GM23248 (cell line): Measurements from ENCODE around the gene CD59. TPM values are rescaled to one million over a fixed set of nuclear protein-coding genes. Genes with fewer than 3 reads are reported as not detected.
"Not testable (repeated sequence)": the region's sequence is repeated elsewhere in the genome, so short reads cannot be mapped to it uniquely, and the experiment has no call there.

Source experiments
- DNase-seq: peaks from one replicate; pipeline ENCODE4 v3.0.0-alpha.2; 2015
- H2AFZ ChIP-seq: fragments of 200-600 bp; sonication (generic); 2 replicates; pipeline ENCODE4 v1.6.1; 2016; ENCODE audit warnings: antibody characterized with exemption
- H3F3A ChIP-seq: fragments of 200-600 bp; sonication (generic); 2 replicates; pipeline ENCODE4 v1.6.1; 2016; ENCODE audit warnings: mild to moderate bottlenecking, antibody characterized with exemption, mixed run types; ENCODE audit not compliant: insufficient read depth
- H3K27ac ChIP-seq: fragments of 200-600 bp; sonication (generic); 2 replicates; pipeline ENCODE4 v1.5.1; 2016; ENCODE audit warnings: mild to moderate bottlenecking
- H3K27me3 ChIP-seq: fragments of 200-600 bp; sonication (generic); replicated peaks from 2 replicates; pipeline ENCODE4 v1.6.1; 2016; ENCODE audit warnings: mild to moderate bottlenecking; ENCODE audit not compliant: insufficient read depth
- H3K36me3 ChIP-seq: fragments of 200-600 bp; sonication (generic); 2 replicates; pipeline ENCODE4 v1.6.1; 2016; ENCODE audit warnings: low read depth, mild to moderate bottlenecking
- H3K4me1 ChIP-seq: fragments of 200-600 bp; sonication (generic); 2 replicates; pipeline ENCODE4 v1.6.1; 2016; ENCODE audit warnings: mild to moderate bottlenecking; ENCODE audit not compliant: insufficient read depth
- H3K4me2 ChIP-seq: fragments of 200-600 bp; sonication (generic); one replicate; pipeline ENCODE4 v1.6.1; 2016; ENCODE audit warnings: mild to moderate bottlenecking; ENCODE audit not compliant: unreplicated experiment
- H3K4me3 ChIP-seq: fragments of 200-600 bp; sonication (generic); 2 replicates; pipeline ENCODE4 v1.5.1; 2016; ENCODE audit warnings: mild to moderate bottlenecking
- H3K79me2 ChIP-seq: fragments of 200-600 bp; sonication (generic); 2 replicates; pipeline ENCODE4 v1.6.1; 2016; ENCODE audit warnings: mild to moderate bottlenecking; ENCODE audit not compliant: insufficient read depth
- H3K9ac ChIP-seq: fragments of 200-600 bp; sonication (generic); 2 replicates; pipeline ENCODE4 v1.6.1; 2016; ENCODE audit warnings: mild to moderate bottlenecking
- H3K9me2 ChIP-seq: fragments of 200-600 bp; sonication (generic); 2 replicates; pipeline ENCODE4 v1.6.1; 2016; ENCODE audit warnings: mixed run types, mild to moderate bottlenecking, moderate library complexity; ENCODE audit not compliant: insufficient read depth
- H3K9me3 ChIP-seq: fragments of 200-600 bp; sonication (generic); one replicate; pipeline ENCODE4 v1.6.1; 2017; ENCODE audit warnings: low read depth
- H4K20me1 ChIP-seq: fragments of 200-600 bp; sonication (generic); 2 replicates; pipeline ENCODE4 v1.6.0; 2016; ENCODE audit not compliant: insufficient read depth
- EZH2 ChIP-seq: fragments of 200-600 bp; sonication (generic); IDR thresholded peaks from 2 replicates; pipeline ENCODE4 v1.6.1; 2018; ENCODE audit warnings: antibody characterized with exemption, mild to moderate bottlenecking; ENCODE audit not compliant: insufficient read depth, poor library complexity, severe bottlenecking
- EZH2phosphoT487 ChIP-seq: fragments of 200-600 bp; sonication (generic); IDR thresholded peaks from 2 replicates; pipeline ENCODE4 v1.6.1; 2018; ENCODE audit warnings: antibody characterized with exemption, moderate library complexity, mild to moderate bottlenecking, low read depth; ENCODE audit not compliant: insufficient read depth
- WGBS, 2 experiments: methylation state at CpG; one replicate each; pipeline ENCODE4 v1.1.6; 2015 to 2017; ENCODE audit warnings: low lambda C conversion rate in 2 of 2, low coverage in 1 of 2; ENCODE audit errors: missing lambda C conversion rate in 2 of 2; 5-methylcytosine and 5-hydroxymethylcytosine counted together
- in situ Hi-C: fragments of 300-500 bp; cut with MboI; formaldehyde crosslinking; loops from 2 replicates; pipeline ENCODE4 v1.15.0; 2020
- polyA plus RNA-seq: library from polyadenylated mRNA; unstranded; fragments of >200 nt; fragmentation: Nextera tagmentation; extraction: Ambion mirVana; gene quantifications from 2 replicates; pipeline ENCODE4 v1.2.1, GENCODE V29; 2016
- total RNA-seq: library from RNA; depleted of rRNA; stranded (reverse); fragments of >200 nt; shearing (Covaris generic); gene quantifications from 2 replicates; pipeline ENCODE4 v1.2.3, GENCODE V29; 2014

Gene CD59
- total and polyA plus RNA-seq, 2 experiments from 2014 or later: 1,314 to 2,015 TPM

DNA sequence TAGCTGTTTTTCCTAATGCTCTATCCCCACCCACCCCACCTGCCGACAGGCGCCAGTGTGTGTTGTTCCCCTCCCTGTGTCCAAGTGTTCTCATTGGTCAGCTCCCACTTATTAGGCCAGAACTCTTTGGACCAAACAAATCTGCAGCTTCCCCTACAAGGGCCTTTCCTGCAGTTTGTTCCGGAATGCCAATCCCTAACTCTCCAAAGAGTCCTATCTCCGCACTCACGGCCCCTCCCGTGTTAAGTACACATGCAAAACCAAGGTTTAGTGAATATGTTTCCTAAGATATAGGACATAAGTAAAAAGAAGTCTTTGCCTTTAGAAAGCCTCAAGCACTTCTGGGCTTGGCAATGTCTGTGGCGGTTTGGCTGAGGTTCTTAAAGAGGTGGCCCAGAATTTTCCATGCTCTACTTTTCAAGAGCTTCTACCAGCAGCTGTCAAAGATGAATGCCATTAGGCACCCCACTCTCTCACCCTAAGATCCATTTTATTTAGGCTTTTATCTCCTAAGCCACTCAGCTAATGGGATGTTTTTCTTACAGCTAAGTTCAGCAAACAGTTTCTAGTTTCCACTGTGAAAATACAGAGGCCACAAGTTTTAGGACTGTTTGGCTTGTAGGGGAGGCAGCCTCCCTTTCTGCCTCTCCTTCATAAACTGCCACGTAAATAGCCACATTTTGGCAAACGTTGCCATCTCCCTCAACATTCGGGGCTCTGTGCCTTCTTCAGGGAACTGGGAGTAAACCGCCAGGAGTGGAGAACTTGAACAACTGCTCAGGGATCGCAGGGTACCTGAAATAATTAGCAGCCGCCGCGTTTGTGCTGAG, 1.6 kb downstream of the CD59 start:
- DNase-seq: peak; percentile 64
- Histone ChIP-seq H3K9ac (peak overlapping the region; percentile 99), H3K27ac (peak overlapping the region; percentile 95), H2AFZ (no peak overlapping the region), H3K9me2 (no peaks in the 10 kb centered on the region), H4K20me1 (peaks cover 11% of the 10 kb centered on the region; the same call in 1 of the 2 replicates), H3K4me1 (peaks cover 62% of the 10 kb centered on the region), H3K9me3 (no peaks in the 10 kb centered on the region), H3K4me3 (peak overlapping the region; percentile 84), H3F3A (peaks cover 60% of the 10 kb centered on the region), H3K4me2 (peak overlapping the region; percentile 78), H3K27me3 (no peaks in the 10 kb centered on the region), H3K79me2 (peaks cover 66% of the 10 kb centered on the region), H3K36me3 (peaks cover 23% of the 10 kb centered on the region)
- in situ Hi-C loops: no loop called here
- no peak for TF ChIP-seq EZH2
- TF ChIP-seq EZH2phosphoT487: no peak
- WGBS, 2 experiments: 1 to 2% methylated on average over 15 of the region's 15 CpGs

DNA sequence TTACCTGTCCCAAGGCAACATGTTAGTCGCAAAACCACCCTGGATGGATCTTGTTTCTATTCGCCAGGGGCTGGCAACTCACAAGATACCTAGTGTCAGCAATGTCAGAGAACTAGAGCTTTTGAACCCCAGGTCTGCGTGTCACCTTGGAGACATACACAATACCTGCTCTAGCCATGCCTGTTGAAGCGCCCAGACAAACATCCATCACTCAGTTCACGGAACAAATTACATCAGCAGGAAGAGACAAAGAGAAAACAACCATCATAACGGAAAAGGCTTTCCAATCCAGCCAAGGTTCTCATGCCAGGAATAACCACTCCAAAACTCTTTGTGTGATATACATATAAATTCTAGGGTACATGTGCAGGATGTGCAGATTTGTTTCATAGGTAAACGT, 2.2 kb downstream of the CD59 start:
- Histone ChIP-seq H4K20me1 (peaks cover 11% of the 10 kb centered on the region), H3K9me2 (no peaks in the 10 kb centered on the region), H3F3A (peaks cover 67% of the 10 kb centered on the region), H3K36me3 (peaks cover 25% of the 10 kb centered on the region), H3K4me2 (peak overlapping the region; percentile 78), H3K4me1 (peaks cover 68% of the 10 kb centered on the region), H3K4me3 (peak overlapping the region; percentile 84), H3K9me3 (no peaks in the 10 kb centered on the region), H3K79me2 (peaks cover 72% of the 10 kb centered on the region), H2AFZ (no peak overlapping the region), H3K9ac (peak overlapping the region; percentile 99), H3K27me3 (no peaks in the 10 kb centered on the region), H3K27ac (peak overlapping the region; percentile 95)
- in situ Hi-C loops: no loop called here
- WGBS, 2 experiments: 8 to 21% methylated on average over 7 of the region's 7 CpGs
- peak; percentile 39 for DNase-seq
- TF ChIP-seq EZH2 (no peak), EZH2phosphoT487 (no peak)

DNA sequence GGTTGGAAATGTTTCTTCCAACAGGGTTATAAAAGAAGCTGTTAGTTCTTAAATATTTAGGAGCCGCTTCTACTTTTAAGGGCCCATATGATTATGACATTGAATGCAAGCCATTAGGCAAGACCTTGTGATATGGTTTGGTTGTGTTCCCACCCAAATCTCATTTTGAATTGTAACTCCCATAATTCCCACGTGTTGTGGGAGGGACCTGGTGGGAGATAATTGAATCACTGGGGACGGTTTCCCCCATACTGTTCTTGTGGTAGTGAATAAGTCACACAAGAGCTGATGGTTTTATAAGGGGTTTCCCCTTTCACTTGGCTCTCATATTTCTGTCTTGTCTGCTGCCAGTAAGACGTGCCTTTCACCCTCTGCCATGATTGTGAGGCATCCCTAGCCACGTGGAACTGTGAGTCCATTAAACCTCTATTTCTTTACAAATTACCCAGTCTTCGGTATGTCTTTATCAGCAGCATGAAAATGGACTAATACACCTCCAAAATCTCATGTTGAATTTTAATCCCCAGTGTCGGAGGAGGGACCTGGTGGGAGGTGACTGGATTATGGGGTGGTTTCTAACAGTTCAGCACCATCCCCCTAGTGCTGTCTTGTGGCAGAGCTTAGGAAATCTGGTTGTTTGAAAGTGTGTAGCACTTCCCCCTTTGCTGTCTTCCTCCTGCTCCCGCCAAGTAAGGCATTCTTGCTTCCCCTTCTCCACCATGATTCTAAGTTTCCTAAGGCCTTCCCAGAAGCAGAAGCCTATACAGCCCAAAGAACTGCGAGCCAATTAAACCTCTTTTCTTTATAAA, 4.3 kb downstream of the CD59 start:
- peak overlapping the region; percentile 78 for H3K4me2 ChIP-seq
- no peaks in the 10 kb centered on the region for H3K27me3 ChIP-seq
- DNase-seq: peak; percentile 30
- H3K9ac ChIP-seq: peak overlapping the region; percentile 99
- no peak overlapping the region for H2AFZ ChIP-seq
- H4K20me1 ChIP-seq: peaks cover 11% of the 10 kb centered on the region
- TF ChIP-seq EZH2: no peak
- TF ChIP-seq EZH2phosphoT487: no peak
- H3K4me1 ChIP-seq: peaks cover 56% of the 10 kb centered on the region
- peak overlapping the region; percentile 95 for H3K27ac ChIP-seq
- in situ Hi-C loops: no loop called here
- peak overlapping the region; percentile 84 for H3K4me3 ChIP-seq
- peaks cover 93% of the 10 kb centered on the region for H3K79me2 ChIP-seq
- no peaks in the 10 kb centered on the region for H3K9me2 ChIP-seq
- WGBS, 2 experiments: 74% methylated on average over 9 of the region's 9 CpGs
- H3K36me3 ChIP-seq: peaks cover 25% of the 10 kb centered on the region
- peaks cover 57% of the 10 kb centered on the region for H3F3A ChIP-seq
- no peaks in the 10 kb centered on the region for H3K9me3 ChIP-seq

DNA sequence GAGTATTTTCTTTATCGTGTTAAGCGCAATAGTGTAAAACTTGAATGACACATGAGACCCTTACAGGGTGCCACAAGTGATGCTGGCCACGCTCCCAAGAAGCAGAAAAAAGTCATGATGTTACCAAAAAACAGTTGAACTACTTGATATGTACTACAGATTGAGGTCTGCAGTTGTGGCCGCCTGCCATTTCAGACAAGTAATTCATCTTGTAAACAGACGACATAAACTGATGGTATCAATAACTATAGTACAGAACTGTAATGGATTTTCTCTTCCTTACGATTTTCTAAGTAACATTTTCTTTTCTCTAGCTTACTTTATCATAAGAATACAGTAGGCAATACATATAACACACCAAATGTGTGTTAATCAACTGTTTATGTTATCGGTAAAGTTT, 5.5 kb downstream of the CD59 start:
- Histone ChIP-seq H3K36me3 (peaks cover 26% of the 10 kb centered on the region), H3K9me3 (no peaks in the 10 kb centered on the region), H3K27ac (peak overlapping the region; percentile 25; the same call in 1 of the 2 replicates), H3K4me3 (peak overlapping the region; percentile 47), H3K9ac (peak overlapping the region; percentile 22), H4K20me1 (peaks cover 12% of the 10 kb centered on the region), H3K4me1 (peaks cover 62% of the 10 kb centered on the region), H3F3A (peaks cover 65% of the 10 kb centered on the region), H3K9me2 (no peaks in the 10 kb centered on the region), H3K79me2 (peaks cover 100% of the 10 kb centered on the region), H3K4me2 (peak overlapping the region; percentile 78), H2AFZ (no peak overlapping the region), H3K27me3 (no peaks in the 10 kb centered on the region)
- no peak for DNase-seq
- in situ Hi-C loops: no loop called here
- no peak for TF ChIP-seq EZH2phosphoT487
- no peak for TF ChIP-seq EZH2
- 50 to 51% methylated on average over 7 of the region's 7 CpGs for WGBS, 2 experiments

DNA sequence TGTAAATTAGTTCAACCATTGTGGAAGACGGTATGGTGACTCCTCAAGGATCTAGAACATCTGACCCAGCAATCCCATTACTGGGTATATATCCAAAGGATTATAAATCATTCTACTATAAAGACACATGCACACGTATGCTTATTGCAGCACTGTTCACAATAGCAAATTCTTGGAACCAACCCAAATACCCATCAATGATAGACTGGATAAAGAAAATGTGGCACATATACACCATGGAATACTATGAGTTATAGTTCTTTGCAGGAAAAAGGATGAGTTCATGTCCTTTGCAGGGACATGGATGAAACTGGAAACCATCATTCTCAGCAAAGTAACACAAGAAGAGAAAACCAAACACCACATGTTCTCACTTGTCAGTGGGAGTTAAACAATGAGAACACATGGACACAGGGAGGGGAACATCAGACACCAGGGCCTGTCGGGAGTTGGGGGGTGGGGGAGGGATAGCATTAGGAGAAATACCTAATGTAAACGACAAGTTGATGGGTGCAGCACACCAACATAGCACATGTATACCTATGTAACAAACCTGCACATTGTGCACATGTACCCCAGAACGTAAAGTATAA, 7.1 kb downstream of the CD59 start:
- peak overlapping the region; percentile 25; the same call in 1 of the 2 replicates for H3K27ac ChIP-seq
- H3K79me2 ChIP-seq: peaks cover 100% of the 10 kb centered on the region
- peaks cover 15% of the 10 kb centered on the region for H4K20me1 ChIP-seq
- DNase-seq: peak; percentile 4
- H3K4me2 ChIP-seq, in situ Hi-C loops, H2AFZ ChIP-seq, H3K27me3 ChIP-seq, H3K9ac ChIP-seq, H3K9me2 ChIP-seq, H3K9me3 ChIP-seq: not testable (repeated sequence)
- H3K4me3 ChIP-seq: 0 out of 2 replicates have a peak overlapping the region, but pooled peaks have one; percentile 1
- H3K36me3 ChIP-seq: peaks cover 30% of the 10 kb centered on the region
- H3F3A ChIP-seq: peaks cover 70% of the 10 kb centered on the region
- H3K4me1 ChIP-seq: peaks cover 77% of the 10 kb centered on the region
- 53 to 65% methylated on average over 5 of the region's 5 CpGs for WGBS, 2 experiments

DNA sequence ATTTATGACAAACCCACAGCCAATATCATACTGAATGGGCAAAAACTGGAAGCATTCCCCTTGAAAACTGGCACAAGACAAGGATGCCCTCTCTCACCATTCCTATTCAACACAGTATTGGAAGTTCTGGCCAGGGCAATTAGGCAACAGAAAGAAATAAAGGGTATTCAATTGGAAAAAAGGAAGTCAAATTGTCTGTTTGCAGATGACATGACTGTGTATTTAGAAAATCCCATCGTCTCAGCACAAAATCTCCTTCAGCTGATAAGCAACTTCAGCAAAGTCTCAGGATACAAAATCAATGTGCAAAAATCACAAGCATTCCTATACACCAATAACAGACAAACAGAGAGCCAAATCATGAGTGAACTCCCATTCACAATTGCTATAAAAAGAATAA, 8.7 kb downstream of the CD59 start:
- Histone ChIP-seq H3K36me3 (peaks cover 25% of the 10 kb centered on the region), H3K4me1 (peaks cover 78% of the 10 kb centered on the region), H3F3A (peaks cover 73% of the 10 kb centered on the region), H3K79me2 (peaks cover 94% of the 10 kb centered on the region)
- H2AFZ ChIP-seq, H3K27me3 ChIP-seq, H3K9me3 ChIP-seq, H3K9me2 ChIP-seq, DNase-seq, H3K4me2 ChIP-seq, H3K4me3 ChIP-seq, in situ Hi-C loops, H3K27ac ChIP-seq, H4K20me1 ChIP-seq, H3K9ac ChIP-seq: not testable (repeated sequence)
- 92 to 100% methylated on average over 1 of the region's 1 CpG for WGBS, 2 experiments
